Measurements from ENCODE around the gene PDZD2. TPM values are rescaled to one million over a fixed set of nuclear protein-coding genes. Genes with fewer than 3 reads are reported as not detected.

PDZD2 gene
- total and polyA plus RNA-seq, 9 donors, result 21.2 to 58.2 (median 37.8) TPM

GRCh38 chr5:31921852-31922305 lies 282.9 kb downstream of the PDZD2 start:
- TF ChIP-seq EP300 (IDR thresholded peaks at IDR 0.05), result no peak
- TF ChIP-seq CTCF (IDR thresholded peaks at IDR 0.05), result no peak
- TF ChIP-seq POLR2A (IDR thresholded peaks at IDR 0.05), result no peak

GRCh38 chr5:31924005-31924404 lies 285.1 kb downstream of the PDZD2 start:
- TF ChIP-seq POLR2A (IDR thresholded peaks at IDR 0.05) (no peak), CTCF (IDR thresholded peaks at IDR 0.05) (no peak), EP300 (IDR thresholded peaks at IDR 0.05) (no peak)
- WGBS, 3 donors, result 80 to 100% (median 97%) methylated on average over 5 of the region's 5 CpGs
- intact Hi-C loops (cut with DNase I), result no loop called here

More at GRCh38 chr5:31921852-31922305, 282.9 kb downstream of the PDZD2 start:
- Histone ChIP-seq H3K27ac (no peak overlapping the region), H3K36me3 (no peaks in the 10 kb centered on the region), H3K4me1 (ENCODE audit: insufficient read depth) (no peaks in the 10 kb centered on the region), H3K27me3 (no peaks in the 10 kb centered on the region), H3K9me3 (no peaks in the 10 kb centered on the region), H3K4me3 (no peak overlapping the region)
- intact Hi-C loops (cut with DNase I), result no loop called here
- DNase-seq, result no peak
- 59 to 67% (median 60%) methylated on average over 3 of the region's 3 CpGs for WGBS, 3 donors

GRCh38 chr5:31931874-31932273 lies 292.9 kb downstream of the PDZD2 start:
- WGBS, 3 donors, result 81 to 93% (median 88%) methylated on average over 4 of the region's 4 CpGs
- peaks cover 1% of the 10 kb centered on the region for H3K4me1 ChIP-seq (ENCODE audit: insufficient read depth)
- H3K4me3 ChIP-seq, result no peak overlapping the region
- no peak overlapping the region for H3K27ac ChIP-seq
- no peaks in the 10 kb centered on the region for H3K27me3 ChIP-seq
- no peak for TF ChIP-seq EP300 (IDR thresholded peaks at IDR 0.05)
- no peak for TF ChIP-seq POLR2A (IDR thresholded peaks at IDR 0.05)
- TF ChIP-seq CTCF (IDR thresholded peaks at IDR 0.05), result no peak
- DNase-seq, result no peak
- no peaks in the 10 kb centered on the region for H3K9me3 ChIP-seq
- no peaks in the 10 kb centered on the region for H3K36me3 ChIP-seq
- intact Hi-C loops (cut with DNase I), result loop anchor here in 1 of 4 donors (10.0 kb wide), 1 partner anchor 143 kb away; no protein-coding TSS in a partner anchor

More at GRCh38 chr5:31924005-31924404, 285.1 kb downstream of the PDZD2 start:
- H3K27ac ChIP-seq, result no peak overlapping the region
- H3K36me3 ChIP-seq, result no peaks in the 10 kb centered on the region
- H3K27me3 ChIP-seq, result no peaks in the 10 kb centered on the region
- DNase-seq, result no peak
- H3K9me3 ChIP-seq, result no peaks in the 10 kb centered on the region
- H3K4me1 ChIP-seq (ENCODE audit: insufficient read depth), result no peaks in the 10 kb centered on the region
- H3K4me3 ChIP-seq, result no peak overlapping the region

- H3K27ac ChIP-seq, result no peak overlapping the region
- DNase-seq, result no peak
- TF ChIP-seq EP300 (IDR thresholded peaks at IDR 0.05) (no peak), POLR2A (IDR thresholded peaks at IDR 0.05) (no peak)
- no peaks in the 10 kb centered on the region for H3K27me3 ChIP-seq
- H3K4me3 ChIP-seq, result no peak overlapping the region
- WGBS, 3 donors, result 84 to 91% (median 86%) methylated on average over 4 of the region's 4 CpGs
- intact Hi-C loops (cut with DNase I), result loop anchor here in 1 of 4 donors (10.0 kb wide), 1 partner anchor 141 kb away; no protein-coding TSS in a partner anchor
- no peaks in the 10 kb centered on the region for H3K36me3 ChIP-seq
- no peaks in the 10 kb centered on the region for H3K9me3 ChIP-seq
- H3K4me1 ChIP-seq (ENCODE audit: insufficient read depth), result peaks cover 2% of the 10 kb centered on the region
Observed at GRCh38 chr5:31934156-31934555, 295.2 kb downstream of the PDZD2 start.
